GM12878 (cell line): Measurements from ENCODE around the gene CD82.
A peak's percentile ranks its signal among the peaks of the same experiment; 100 is the strongest.

ENCODE experiments used
- ATF2 ChIP-seq: IDR thresholded peaks from 2 replicates; pipeline ENCODE4 v1.6.1; 2012; ENCODE audit warnings: low read length, inconsistent platforms
- CEBPB ChIP-seq, 2 experiments: fragments of 150-350 bp in 1 of 2; IDR thresholded peaks; 2 replicates each; pipeline ENCODE4 v1.6.1; 2012 to 2014; ENCODE audit warnings: low read depth in 2 of 2, low read length in 2 of 2, borderline replicate concordance in 1 of 2, inconsistent platforms in 1 of 2
- CTCF ChIP-seq, 3 experiments: IDR thresholded peaks in 2 of 3; conservative IDR thresholded peaks in 1 of 3; 2 replicates each; pipeline ENCODE4 v1.5.1; 2011; ENCODE audit warnings: low read depth in 3 of 3, low read length in 3 of 3, mild to moderate bottlenecking in 3 of 3, control low read depth in 2 of 3, moderate library complexity in 2 of 3, inconsistent platforms in 1 of 3, mixed read lengths in 1 of 3; ENCODE audit not compliant: control insufficient read depth in 2 of 3, insufficient read depth in 1 of 3; ENCODE audit errors: extremely low read depth in 1 of 3
- IRF3 ChIP-seq: fragments of 450-650 bp; IDR thresholded peaks from 2 replicates; pipeline ENCODE4 v1.6.1; 2014; ENCODE audit warnings: mild to moderate bottlenecking
- MEF2B ChIP-seq: fragments of 450-650 bp; IDR thresholded peaks from 2 replicates; pipeline ENCODE4 v1.6.1; 2018; ENCODE audit warnings: mild to moderate bottlenecking, moderate library complexity; ENCODE audit not compliant: partially characterized antibody, poor library complexity, severe bottlenecking
- SIX5 ChIP-seq: IDR thresholded peaks from 2 replicates; pipeline ENCODE4 v1.6.1; 2011; ENCODE audit warnings: mild to moderate bottlenecking, low read depth, low read length, moderate library complexity; ENCODE audit not compliant: severe bottlenecking

DNA sequence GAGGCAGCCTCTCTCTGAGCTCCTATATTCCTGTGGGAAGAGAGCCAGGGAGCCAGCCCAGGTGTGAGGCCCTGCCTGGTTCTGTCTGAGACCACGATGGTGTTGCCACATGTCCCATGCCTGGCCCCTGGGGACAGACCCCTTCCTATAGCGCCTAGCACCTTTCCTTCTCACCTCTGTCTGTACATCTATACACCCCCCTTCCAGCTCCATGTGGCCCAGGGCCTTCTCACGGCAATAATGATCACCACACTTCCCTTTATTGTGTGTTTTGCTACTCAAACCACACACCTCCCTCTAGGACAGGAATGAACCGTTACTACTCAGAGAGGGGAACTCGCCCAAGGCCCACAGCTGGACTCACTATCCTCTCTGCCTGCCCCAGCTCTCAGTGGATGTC, 12.8 kb downstream of the CD82 start:
- TF ChIP-seq MEF2B (peak; percentile 92), ATF2 (no peak; the same call in 1 of the 2 replicates), CTCF (IDR thresholded peaks at IDR 0.05 in 2 of 3, conservative IDR thresholded peaks at IDR 0.05 in 1 of 3; ENCODE audit: control insufficient read depth in 2 of 3, extremely low read depth in 1 of 3, insufficient read depth in 1 of 3, low read depth in 3 of 3, low read length in 3 of 3) (no peak), SIX5 (no peak), CEBPB (IDR thresholded peaks at IDR 0.05; ENCODE audit: borderline replicate concordance in 1 of 2, low read depth in 2 of 2, low read length in 2 of 2) (no peak), IRF3 (no peak)
